ENCODE measurements around the gene TNS1. TPM values are rescaled to one million over a fixed set of nuclear protein-coding genes. Genes with fewer than 3 reads are reported as not detected.
A peak's percentile ranks its signal among the peaks of the same experiment; 100 is the strongest.

The TNS1 gene
- total RNA-seq, 1 donor from 2014 or later: 1,334 TPM

DNA sequence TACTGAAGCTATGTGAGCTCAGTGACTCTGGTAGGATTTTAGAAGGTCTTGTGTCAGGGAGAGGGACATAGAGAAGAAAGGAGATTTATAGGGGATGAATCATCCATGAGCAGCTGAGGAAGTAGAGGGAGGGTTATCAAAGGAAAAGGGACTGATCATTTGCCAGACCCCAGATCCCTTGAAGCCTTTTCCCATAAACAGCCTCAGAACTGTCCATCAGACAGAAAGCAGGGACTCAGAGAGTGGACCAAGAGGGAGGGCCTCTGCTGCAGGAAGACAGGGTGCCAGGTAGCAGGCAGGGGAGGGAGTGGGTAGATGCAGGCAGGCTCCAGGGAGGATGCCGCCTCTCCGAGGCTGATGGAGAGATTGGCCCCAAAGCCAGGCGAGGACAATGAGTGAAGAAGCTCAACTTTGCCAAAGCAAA lies 133.9 kb downstream of the TNS1 start:
- TF ChIP-seq CTCF (IDR thresholded peaks at IDR 0.05): no peak
- Histone ChIP-seq H3K27me3 (no peaks in the 10 kb centered on the region), H3K4me1 (peaks cover 0 to 45% of the 10 kb centered on the region in 2 donors), H3K4me3 (no peak overlapping the region), H3K27ac (peak overlapping the region; percentile 37 to 69), H3K9me3 (no peaks in the 10 kb centered on the region), H3K36me3 (peaks cover 99 to 100% of the 10 kb centered on the region in 2 donors)
- no peak for DNase-seq (ENCODE audit: low spot score in 2 of 2)
- intact Hi-C loops (cut with DNase I): no loop called here

DNA sequence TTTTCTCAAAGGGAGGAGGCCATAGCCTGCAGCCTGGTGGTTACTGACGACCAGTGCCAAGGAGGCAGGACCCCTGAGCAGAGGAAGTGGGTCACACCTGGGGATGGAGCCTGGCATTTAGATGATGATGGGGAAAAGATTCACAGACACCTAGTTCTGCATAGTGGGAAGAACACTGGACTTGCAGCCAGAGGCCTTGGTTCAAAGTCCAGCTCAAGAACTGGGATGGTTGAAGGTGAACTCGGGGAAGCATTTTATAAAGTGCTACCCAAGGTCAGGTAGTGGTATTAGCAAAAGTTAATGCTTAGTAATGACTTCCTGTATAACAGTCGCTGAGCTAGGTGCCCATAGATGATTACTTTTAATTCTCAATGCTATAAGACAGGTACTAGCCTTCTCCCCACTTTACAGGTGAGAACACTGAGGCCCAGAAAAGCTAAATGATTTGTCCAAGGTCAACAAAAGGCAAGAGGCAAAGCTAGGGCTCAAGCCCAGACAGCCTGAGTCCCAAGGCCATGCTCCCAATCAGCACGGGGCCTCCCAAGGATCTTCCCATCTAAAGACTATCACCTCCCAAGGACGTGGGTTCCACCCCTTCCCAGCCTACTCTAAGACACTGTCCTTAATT lies 134.4 kb downstream of the TNS1 start:
- Histone ChIP-seq H3K36me3 (peaks cover 100% of the 10 kb centered on the region in 2 donors), H3K9me3 (no peaks in the 10 kb centered on the region), H3K4me1 (peaks cover 3 to 50% of the 10 kb centered on the region in 2 donors), H3K27me3 (no peaks in the 10 kb centered on the region), H3K4me3 (no peak overlapping the region), H3K27ac (peak overlapping the region; percentile 37 to 69)
- intact Hi-C loops (cut with DNase I): no loop called here
- DNase-seq (ENCODE audit: low spot score in 2 of 2): no peak
- TF ChIP-seq CTCF (IDR thresholded peaks at IDR 0.05): no peak

GRCh38 chr2:217866457-217866856 lies 136.3 kb downstream of the TNS1 start:
- TF ChIP-seq CTCF (IDR thresholded peaks at IDR 0.05): no peak
- Histone ChIP-seq H3K4me3 (no peak overlapping the region), H3K27ac (peak overlapping the region; percentile 2 to 22), H3K36me3 (peaks cover 100% of the 10 kb centered on the region in 2 donors), H3K4me1 (peaks cover 20 to 63% of the 10 kb centered on the region in 2 donors), H3K9me3 (no peaks in the 10 kb centered on the region), H3K27me3 (no peaks in the 10 kb centered on the region)
- intact Hi-C loops (cut with DNase I): no loop called here
- DNase-seq (ENCODE audit: low spot score in 2 of 2): no peak

DNA sequence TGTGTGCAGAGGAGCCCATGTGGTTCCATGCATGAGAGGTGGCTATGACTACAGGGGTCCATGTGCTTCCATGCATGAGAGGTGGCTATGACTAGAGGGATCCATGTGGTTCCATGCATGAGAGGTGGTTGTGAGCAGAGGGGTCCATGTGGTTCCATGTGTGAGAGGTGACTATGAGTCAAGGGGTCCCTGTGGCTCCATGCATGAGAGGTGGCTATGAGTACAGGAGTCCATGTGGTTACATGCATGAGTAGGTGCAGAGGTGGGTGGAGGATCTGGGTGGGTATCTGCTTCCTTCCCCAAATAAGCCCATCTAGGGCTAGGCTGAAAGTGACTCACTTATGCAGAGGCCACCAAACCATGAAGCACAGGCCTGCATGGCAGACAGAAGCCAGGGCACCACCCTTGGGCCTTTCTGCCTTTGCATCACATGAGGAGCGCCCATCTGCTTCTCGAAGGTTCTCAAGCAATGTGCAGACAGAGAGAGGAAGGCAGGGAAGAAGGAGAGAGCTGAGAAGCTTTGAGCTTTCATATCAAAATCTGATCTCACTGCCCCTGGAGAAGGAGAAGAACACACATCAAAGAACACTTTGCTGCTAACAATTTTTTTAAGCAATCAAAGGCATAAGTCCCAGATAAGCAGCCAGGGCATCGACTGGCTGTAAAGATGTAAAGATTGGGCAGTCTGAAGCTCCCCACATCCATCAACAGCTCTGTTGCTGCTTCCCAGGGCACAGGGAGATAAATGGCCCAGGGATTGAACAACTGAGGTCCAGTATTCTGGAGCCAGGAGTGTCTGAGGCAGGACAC lies 137.6 kb downstream of the TNS1 start:
- Histone ChIP-seq H3K27ac (peak overlapping the region; percentile 15 to 89), H3K27me3 (no peaks in the 10 kb centered on the region), H3K36me3 (peaks cover 96 to 100% of the 10 kb centered on the region in 2 donors), H3K9me3 (no peaks in the 10 kb centered on the region), H3K4me1 (peaks cover 26 to 66% of the 10 kb centered on the region in 2 donors), H3K4me3 (no peak overlapping the region)
- DNase-seq (ENCODE audit: low spot score in 2 of 2): no peak
- intact Hi-C loops (cut with DNase I): no loop called here
- TF ChIP-seq CTCF (IDR thresholded peaks at IDR 0.05): no peak

DNA sequence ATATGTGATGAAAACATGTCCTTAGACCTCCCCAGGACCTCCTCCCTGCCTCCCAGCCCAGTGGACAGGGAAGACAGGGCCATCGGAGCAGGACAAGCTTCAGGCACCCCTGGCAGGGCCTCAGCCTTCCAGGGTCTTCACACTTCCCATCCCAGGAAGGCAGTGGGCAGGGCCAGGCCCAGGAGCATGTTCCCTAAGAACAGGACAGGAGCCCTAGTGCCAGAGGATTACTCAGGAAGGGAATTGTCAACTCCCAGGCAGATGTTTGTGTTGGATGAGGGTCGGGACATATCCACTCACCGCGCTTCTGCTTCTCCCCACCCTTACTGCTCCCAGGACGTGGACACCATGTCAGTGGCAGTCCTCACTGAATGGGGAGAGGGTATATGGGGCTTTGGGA lies 138.9 kb downstream of the TNS1 start:
- no peak overlapping the region for H3K4me3 ChIP-seq
- peaks cover 90 to 97% of the 10 kb centered on the region in 2 donors for H3K36me3 ChIP-seq
- no peaks in the 10 kb centered on the region for H3K27me3 ChIP-seq
- intact Hi-C loops (cut with DNase I): no loop called here
- H3K4me1 ChIP-seq: peaks cover 35 to 69% of the 10 kb centered on the region in 2 donors
- peak overlapping the region; percentile 87 to 89 for H3K27ac ChIP-seq
- no peaks in the 10 kb centered on the region for H3K9me3 ChIP-seq
- no peak for DNase-seq (ENCODE audit: low spot score in 2 of 2)
- TF ChIP-seq CTCF (IDR thresholded peaks at IDR 0.05): no peak

Measured in ascending aorta (tissue), 2 donors.